Measurements from ENCODE around the gene KIF1B.

Gene KIF1B, protein sequence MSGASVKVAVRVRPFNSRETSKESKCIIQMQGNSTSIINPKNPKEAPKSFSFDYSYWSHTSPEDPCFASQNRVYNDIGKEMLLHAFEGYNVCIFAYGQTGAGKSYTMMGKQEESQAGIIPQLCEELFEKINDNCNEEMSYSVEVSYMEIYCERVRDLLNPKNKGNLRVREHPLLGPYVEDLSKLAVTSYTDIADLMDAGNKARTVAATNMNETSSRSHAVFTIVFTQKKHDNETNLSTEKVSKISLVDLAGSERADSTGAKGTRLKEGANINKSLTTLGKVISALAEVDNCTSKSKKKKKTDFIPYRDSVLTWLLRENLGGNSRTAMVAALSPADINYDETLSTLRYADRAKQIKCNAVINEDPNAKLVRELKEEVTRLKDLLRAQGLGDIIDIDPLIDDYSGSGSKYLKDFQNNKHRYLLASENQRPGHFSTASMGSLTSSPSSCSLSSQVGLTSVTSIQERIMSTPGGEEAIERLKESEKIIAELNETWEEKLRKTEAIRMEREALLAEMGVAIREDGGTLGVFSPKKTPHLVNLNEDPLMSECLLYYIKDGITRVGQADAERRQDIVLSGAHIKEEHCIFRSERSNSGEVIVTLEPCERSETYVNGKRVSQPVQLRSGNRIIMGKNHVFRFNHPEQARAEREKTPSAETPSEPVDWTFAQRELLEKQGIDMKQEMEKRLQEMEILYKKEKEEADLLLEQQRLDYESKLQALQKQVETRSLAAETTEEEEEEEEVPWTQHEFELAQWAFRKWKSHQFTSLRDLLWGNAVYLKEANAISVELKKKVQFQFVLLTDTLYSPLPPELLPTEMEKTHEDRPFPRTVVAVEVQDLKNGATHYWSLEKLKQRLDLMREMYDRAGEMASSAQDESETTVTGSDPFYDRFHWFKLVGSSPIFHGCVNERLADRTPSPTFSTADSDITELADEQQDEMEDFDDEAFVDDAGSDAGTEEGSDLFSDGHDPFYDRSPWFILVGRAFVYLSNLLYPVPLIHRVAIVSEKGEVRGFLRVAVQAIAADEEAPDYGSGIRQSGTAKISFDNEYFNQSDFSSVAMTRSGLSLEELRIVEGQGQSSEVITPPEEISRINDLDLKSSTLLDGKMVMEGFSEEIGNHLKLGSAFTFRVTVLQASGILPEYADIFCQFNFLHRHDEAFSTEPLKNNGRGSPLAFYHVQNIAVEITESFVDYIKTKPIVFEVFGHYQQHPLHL (N-terminal part only)

GRCh38 chr1:10209905-10210810, at the start of gene KIF1B:
TSS of gene KIF1B (plus strand) at chr1:10210570. CDS start at chr1:10232329, 21,759 bp downstream.
- DNase-seq (ENCODE audit: low read depth): peak; percentile 83

DNA sequence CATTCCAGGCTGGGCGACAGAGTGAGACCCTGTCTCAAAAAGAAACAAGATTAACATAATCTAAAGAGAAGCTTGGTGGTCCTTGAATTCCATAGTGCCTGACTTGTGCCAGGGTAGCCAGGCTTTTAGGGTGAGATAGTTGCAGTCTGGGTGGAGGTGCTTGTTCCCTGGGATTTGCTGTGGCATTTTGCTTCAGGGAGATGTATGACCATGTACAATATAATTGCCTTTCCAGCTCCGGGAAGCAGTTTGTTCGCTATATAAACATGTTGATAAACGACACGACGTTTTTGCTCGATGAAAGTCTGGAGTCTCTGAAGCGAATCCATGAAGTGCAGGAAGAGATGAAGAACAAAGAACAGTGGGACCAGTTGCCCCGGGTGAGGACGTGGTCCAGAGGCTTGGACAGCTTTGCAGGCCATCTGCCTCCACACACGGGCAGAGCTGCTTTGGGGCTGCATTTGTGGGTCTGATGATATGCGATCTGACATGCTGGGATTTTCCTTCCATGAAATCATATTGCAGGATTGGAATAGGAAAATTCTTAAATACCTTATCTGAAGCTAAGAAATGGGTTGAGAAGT, 49.4 kb upstream of the KIF1B start:
- no peak for DNase-seq (ENCODE audit: low read depth)

DNA sequence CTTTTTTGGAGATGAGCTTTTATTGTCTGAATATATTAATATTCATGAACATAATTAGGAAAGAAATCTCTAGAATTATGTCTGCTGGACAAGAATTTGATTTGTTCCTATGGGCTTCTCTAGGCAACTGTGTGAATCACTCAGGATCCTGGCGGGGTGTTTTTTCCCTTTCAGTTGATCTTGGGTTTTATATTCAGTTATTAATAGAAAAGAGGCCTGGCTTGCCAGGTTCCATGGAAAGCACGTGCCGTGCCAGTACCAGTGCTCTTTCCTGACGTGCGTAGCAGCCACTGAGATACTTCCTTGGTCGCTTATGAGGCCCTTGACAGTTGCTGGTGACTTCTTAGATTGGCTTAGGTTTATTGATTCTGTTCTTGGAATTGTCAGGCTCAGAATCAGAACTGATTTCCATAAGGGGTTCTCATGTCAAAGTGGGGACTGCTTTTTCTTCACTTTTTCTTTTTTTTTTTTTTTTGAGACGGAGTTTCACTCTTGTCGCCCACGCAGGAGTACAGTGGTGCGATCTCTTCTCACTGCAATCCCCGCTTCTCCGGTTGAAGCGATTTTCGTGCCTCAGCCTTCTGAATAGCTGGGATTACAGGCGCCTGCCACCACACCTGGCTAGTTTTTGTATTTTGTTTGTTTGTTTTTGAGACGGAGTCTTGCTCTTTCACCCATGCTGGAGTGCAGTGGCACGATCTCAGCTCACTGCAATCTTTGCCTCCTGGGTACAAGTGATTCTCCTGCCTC, 48.7 kb upstream of the KIF1B start:
- DNase-seq (ENCODE audit: low read depth): no peak

GRCh38 chr1:10168912-10169514, 41.4 kb upstream of the KIF1B start:
- no peak for DNase-seq (ENCODE audit: low read depth)

- DNase-seq (ENCODE audit: low read depth): no peak
Measured at GRCh38 chr1:10170239-10170574, 40.2 kb upstream of the KIF1B start.

DNA sequence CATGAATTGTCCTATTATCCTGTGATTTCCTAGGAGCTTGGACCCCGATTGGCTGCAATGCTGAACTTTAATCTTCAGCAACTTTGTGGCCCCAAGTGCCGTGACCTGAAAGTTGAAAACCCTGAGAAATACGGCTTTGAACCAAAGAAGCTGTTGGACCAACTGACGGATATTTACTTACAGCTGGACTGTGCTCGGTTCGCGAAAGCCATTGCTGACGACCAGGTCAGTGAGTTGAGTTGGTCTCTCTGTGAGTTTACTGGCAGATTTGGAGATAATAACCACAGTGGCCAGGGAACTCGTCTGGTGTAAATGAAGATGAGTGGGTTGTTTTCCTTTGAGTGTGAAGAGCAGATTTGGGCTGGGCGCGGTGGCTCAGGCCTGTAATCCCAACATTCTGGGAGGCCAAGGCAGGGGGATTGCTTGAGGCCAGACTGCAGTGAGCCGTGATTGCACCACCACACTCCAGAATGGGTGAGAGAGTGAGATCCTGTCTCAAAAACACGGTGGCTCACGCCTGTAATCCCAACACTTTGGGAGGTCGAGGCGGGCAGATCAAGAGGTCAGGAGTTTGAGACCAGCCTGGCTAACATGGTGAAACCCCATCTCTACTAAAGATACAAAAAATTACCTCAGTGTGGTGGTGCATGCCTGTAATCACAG, 39.1 kb upstream of the KIF1B start:
- no peak for DNase-seq (ENCODE audit: low read depth)

GRCh38 chr1:10171995-10172669, 38.2 kb upstream of the KIF1B start:
- no peak for DNase-seq (ENCODE audit: low read depth)

DNA sequence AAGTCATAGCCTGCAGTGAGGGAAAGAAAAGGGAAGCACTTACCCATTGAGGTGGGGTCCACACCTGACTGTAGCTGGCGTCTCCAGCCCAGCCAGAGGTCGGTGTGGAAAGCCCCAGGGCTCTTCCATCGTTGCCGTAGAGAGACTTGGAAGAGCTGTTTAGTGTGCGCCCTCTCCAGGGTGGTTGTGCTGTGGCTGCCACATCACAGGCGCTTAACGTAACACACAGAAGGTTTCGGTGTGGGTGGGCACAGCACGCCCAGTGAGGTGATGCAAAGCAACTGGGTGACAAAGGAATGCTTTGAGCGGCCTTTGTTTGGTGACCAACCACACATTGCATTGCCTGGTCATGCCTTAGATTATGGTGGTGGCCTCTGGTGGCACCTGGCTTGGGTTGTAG, 36.8 kb upstream of the KIF1B start:
- no peak for DNase-seq (ENCODE audit: low read depth)

GRCh38 chr1:10177876-10178275, 32.5 kb upstream of the KIF1B start:
- DNase-seq (ENCODE audit: low read depth): no peak

DNA sequence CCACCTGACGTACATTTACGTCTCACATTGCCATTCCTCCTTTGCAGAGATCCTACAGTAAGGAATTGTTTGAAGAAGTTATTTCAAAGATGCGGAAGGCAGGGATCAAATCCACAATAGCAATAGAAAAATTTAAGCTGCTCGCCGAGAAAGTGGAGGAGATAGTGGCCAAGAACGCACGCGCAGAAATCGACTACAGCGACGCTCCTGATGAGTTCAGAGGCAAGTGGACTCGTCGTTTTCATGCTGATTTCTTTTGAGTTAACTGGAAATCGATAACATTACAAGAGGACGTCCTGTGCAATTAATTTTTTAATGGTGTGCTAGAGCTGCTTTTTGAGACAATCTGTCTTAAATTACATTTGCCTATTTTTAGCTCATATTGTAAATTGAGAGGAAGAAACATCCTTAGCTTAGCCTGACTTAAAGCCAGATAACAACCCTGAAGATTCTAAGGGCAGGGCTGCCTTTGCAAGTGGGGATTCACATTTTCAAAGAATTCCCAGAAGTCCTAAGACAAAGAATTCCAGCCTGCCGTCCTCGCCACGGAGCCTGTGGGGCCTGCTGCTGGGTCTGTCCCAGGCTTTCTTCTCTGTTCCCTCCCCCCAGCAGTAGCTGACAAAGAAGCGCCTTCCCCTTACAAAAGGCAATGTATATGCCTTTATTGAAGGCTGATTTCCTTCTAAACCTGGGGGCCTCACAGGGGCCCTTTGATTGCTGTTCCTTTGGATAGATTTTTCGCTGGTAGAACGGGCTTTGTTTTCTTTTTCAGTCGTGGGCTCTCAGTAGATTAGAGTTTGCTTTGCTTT, 31.6 kb upstream of the KIF1B start:
- no peak for DNase-seq (ENCODE audit: low read depth)

GRCh38 chr1:10179406-10180091, 30.8 kb upstream of the KIF1B start:
- no peak for DNase-seq (ENCODE audit: low read depth)

DNA sequence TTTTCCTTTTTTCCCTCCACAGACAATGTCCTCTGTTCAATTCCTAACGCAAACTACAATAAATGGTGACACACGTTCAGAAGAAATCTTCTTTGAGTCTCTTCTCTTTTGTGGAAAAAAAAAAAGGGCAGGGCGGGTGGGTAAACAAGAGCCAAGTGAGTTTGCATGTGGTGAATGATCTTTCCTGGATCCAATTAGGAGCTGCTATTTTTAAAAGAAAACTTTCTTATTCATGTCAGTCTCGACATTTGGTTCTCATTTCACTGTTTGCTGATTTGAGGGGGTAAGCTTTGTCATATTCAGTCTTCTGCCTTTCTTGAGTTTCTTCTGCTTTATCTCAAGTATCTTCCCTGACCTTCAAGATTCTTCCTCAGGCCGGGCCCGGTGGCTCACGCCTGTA, 29.2 kb upstream of the KIF1B start:
- DNase-seq (ENCODE audit: low read depth): no peak

DNA sequence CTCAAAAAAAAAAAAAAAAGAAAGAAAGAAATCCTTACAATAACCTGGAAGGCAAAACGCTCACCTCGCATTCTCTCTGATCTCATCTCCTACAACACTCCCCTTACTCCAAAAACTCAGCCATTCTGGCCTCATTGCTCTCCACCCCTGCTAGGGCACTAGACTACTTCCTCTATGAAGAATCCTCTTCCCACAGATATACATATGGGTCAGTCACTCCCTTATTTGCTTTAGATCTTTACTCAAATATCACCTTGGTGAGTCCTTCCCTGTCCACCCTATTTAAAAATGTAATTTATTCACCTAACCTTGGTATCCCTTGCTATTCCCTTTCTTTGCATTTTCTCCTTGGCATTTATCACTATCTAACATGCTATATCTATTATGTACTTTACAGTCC, 24.6 kb upstream of the KIF1B start:
- no peak for DNase-seq (ENCODE audit: low read depth)

GRCh38 chr1:10186331-10187025, 23.9 kb upstream of the KIF1B start:
- DNase-seq (ENCODE audit: low read depth): peak; percentile 70

DNA sequence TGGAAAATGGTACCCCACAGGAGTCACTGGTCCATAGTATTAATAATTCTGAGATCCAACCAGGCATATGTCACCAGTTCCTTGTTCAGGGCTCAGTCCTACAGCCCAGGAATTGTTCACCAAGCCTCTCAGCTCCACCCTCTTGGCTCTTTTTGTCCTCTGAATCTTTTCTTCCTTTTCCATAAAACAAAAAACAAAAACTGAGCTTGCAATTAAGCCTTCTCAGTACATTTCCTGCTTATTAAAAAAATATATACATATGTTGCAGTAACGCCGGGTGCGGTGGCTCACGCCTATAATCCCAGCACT, 23.4 kb upstream of the KIF1B start:
- no peak for DNase-seq (ENCODE audit: low read depth)

DNA sequence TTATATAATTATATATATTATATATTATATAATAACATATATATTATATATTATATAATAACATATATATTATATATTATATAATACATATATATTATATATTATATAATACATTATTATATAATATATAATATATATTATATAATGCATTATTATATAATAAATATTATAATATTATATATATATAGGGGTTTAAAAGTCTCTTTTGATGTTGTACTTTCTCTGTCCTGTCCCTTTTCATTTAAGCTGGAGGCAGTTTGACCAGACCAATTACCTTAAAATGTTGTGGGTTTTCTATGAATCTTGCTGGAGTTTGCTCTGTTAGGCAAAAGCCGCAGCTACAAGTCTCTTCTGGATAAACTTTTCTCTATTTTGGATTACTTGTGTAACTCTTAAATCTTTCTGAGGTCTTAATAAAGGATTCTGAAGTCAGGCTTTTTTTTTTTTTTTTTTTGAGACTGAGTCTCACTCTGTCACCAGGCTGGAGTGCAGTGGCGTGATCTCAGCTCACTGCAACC, 22.2 kb upstream of the KIF1B start:
- no peak for DNase-seq (ENCODE audit: low read depth)

- no peak for DNase-seq (ENCODE audit: low read depth)
Measured at GRCh38 chr1:10189659-10190058, 20.7 kb upstream of the KIF1B start.
